GM04504 (cell line): ENCODE data around the gene PNPLA4.

ENCODE experiments used
- DNase-seq: peaks from one replicate; pipeline ENCODE4 v3.0.0-alpha.2; 2012; ENCODE audit warnings: low read depth

PNPLA4 gene

GRCh38 chrX:7852166-7852565 is 75.0 kb downstream of the PNPLA4 start:
- DNase-seq: no peak
